HG03280 (cell line): ENCODE data around the gene LCN6.
"Not testable (repeated sequence)": the region's sequence is repeated elsewhere in the genome, so short reads cannot be mapped to it uniquely, and the experiment has no call there.

Source experiments
- ATAC-seq: cut with Tn5 transposase; IDR thresholded peaks from one replicate; pipeline ENCODE4 v1.9.1; 2021; ENCODE audit warnings: mild to moderate bottlenecking, moderate library complexity; ENCODE audit not compliant: unreplicated experiment

The LCN6 gene

GRCh38 chr9:136748201-136748600 is at the start of gene LCN6:
LCN6 (minus strand) TSS chr9:136748525; CDS start chr9:136748483, 42 bp downstream.
- ATAC-seq: no peak

GRCh38 chr9:136796775-136797347 is 48.5 kb upstream of the LCN6 start:
- ATAC-seq: not testable (repeated sequence)

- no peak for ATAC-seq
Observed at GRCh38 chr9:136796238-136796774, 48.0 kb upstream of the LCN6 start, which contains the start of gene CCDC183. CCDC183 (plus strand) TSS chr9:136796338; CDS start chr9:136796398, 60 bp downstream.

- ATAC-seq: no peak
Observed at GRCh38 chr9:136795000-136795348, 46.6 kb upstream of the LCN6 start.

GRCh38 chr9:136794281-136794999 is 46.1 kb upstream of the LCN6 start:
- ATAC-seq: no peak

GRCh38 chr9:136793086-136793946 is 45.0 kb upstream of the LCN6 start:
- no peak for ATAC-seq

- no peak for ATAC-seq
Observed at GRCh38 chr9:136792321-136793085, 44.2 kb upstream of the LCN6 start.

GRCh38 chr9:136791516-136792276 is 43.4 kb upstream of the LCN6 start:
- ATAC-seq: no peak

- peak; percentile 87 for ATAC-seq
Observed at GRCh38 chr9:136790640-136791515, 42.6 kb upstream of the LCN6 start, which contains the start of gene TMEM141. TMEM141 (plus strand) TSS chr9:136791344; CDS start chr9:136791371, 27 bp downstream.

GRCh38 chr9:136789523-136789937 is 41.2 kb upstream of the LCN6 start:
- no peak for ATAC-seq

GRCh38 chr9:136788644-136789522 is 40.6 kb upstream of the LCN6 start:
- ATAC-seq: not testable (repeated sequence)

GRCh38 chr9:136787690-136788400 is 39.5 kb upstream of the LCN6 start:
- no peak for ATAC-seq

GRCh38 chr9:136786983-136787382 is 38.7 kb upstream of the LCN6 start:
- ATAC-seq: not testable (repeated sequence)

GRCh38 chr9:136786451-136786850 is 38.1 kb upstream of the LCN6 start:
- ATAC-seq: no peak

GRCh38 chr9:136785565-136786355 is 37.4 kb upstream of the LCN6 start:
- not testable (repeated sequence) for ATAC-seq

GRCh38 chr9:136784997-136785361 is 36.7 kb upstream of the LCN6 start:
- ATAC-seq: no peak
